Trophoblast cell (in vitro differentiated cells and primary cell): ENCODE results near the gene GTF3C4.

Experiments
- DNase-seq, 2 donors: peaks; one replicate each; pipeline ENCODE4 v3.0.0-alpha.2; 2016
- H2AFZ ChIP-seq: 2 replicates; pipeline ENCODE4 v1.6.1; 2013; ENCODE audit warnings: low read length, moderate library complexity, mild to moderate bottlenecking; ENCODE audit not compliant: insufficient read depth, poor library complexity
- H2AK5ac ChIP-seq: 2 replicates; pipeline ENCODE4 v1.6.1; 2013; ENCODE audit warnings: mild to moderate bottlenecking, low read length
- H2BK120ac ChIP-seq: 2 replicates; pipeline ENCODE4 v1.6.1; 2013; ENCODE audit warnings: low read length, mild to moderate bottlenecking, moderate library complexity; ENCODE audit not compliant: insufficient read depth, poor library complexity
- H2BK12ac ChIP-seq: 2 replicates; pipeline ENCODE4 v1.6.1; 2013; ENCODE audit warnings: mild to moderate bottlenecking, low read length, moderate library complexity
- H2BK5ac ChIP-seq: 2 replicates; pipeline ENCODE4 v1.6.1; 2013; ENCODE audit warnings: low read length, low read depth, moderate library complexity, mild to moderate bottlenecking; ENCODE audit not compliant: poor library complexity
- H3K14ac ChIP-seq: 2 replicates; pipeline ENCODE4 v1.6.1; 2013; ENCODE audit warnings: mild to moderate bottlenecking, low read length
- H3K18ac ChIP-seq: 2 replicates; pipeline ENCODE4 v1.6.1; 2013; ENCODE audit warnings: mild to moderate bottlenecking, low read length
- H3K23ac ChIP-seq: 2 replicates; pipeline ENCODE4 v1.6.1; 2013; ENCODE audit warnings: low read length
- H3K27ac ChIP-seq: 2 replicates; pipeline ENCODE4 v1.5.1; 2013; ENCODE audit warnings: low read depth, mild to moderate bottlenecking, inconsistent platforms, low read length, moderate library complexity
- H3K27me3 ChIP-seq: 2 replicates; pipeline ENCODE4 v1.6.1; 2013; ENCODE audit warnings: inconsistent platforms, mild to moderate bottlenecking, low read length, moderate library complexity; ENCODE audit not compliant: insufficient read depth
- H3K36me3 ChIP-seq, 2 experiments: 1 replicate in 1 of 2; 2 replicates in 1 of 2; pipeline ENCODE4 v1.6.1; 2013; ENCODE audit warnings: low read length in 2 of 2, mild to moderate bottlenecking in 2 of 2, moderate library complexity in 1 of 2; ENCODE audit not compliant: insufficient read depth in 2 of 2, control insufficient read depth in 1 of 2
- H3K4ac ChIP-seq: 2 replicates; pipeline ENCODE4 v1.6.1; 2013; ENCODE audit warnings: low read depth, mild to moderate bottlenecking, low read length, moderate library complexity
- H3K4me1 ChIP-seq, 2 experiments: 1 replicate in 1 of 2; 2 replicates in 1 of 2; pipeline ENCODE4 v1.6.1; 2013; ENCODE audit warnings: low read length in 2 of 2, mild to moderate bottlenecking in 2 of 2, moderate library complexity in 1 of 2; ENCODE audit not compliant: insufficient read depth in 2 of 2, control insufficient read depth in 1 of 2
- H3K4me2 ChIP-seq: 2 replicates; pipeline ENCODE4 v1.6.1; 2013; ENCODE audit warnings: inconsistent platforms, mild to moderate bottlenecking, low read length, moderate library complexity
- H3K4me3 ChIP-seq: 2 replicates; pipeline ENCODE4 v1.5.1; 2013; ENCODE audit warnings: mild to moderate bottlenecking, low read depth, low read length, inconsistent platforms
- H3K79me1 ChIP-seq: one replicate; pipeline ENCODE4 v1.6.1; 2013; ENCODE audit warnings: low read length
- H3K79me2 ChIP-seq: 2 replicates; pipeline ENCODE4 v1.6.1; 2013; ENCODE audit warnings: low read length, mild to moderate bottlenecking; ENCODE audit not compliant: control insufficient read depth, insufficient read depth, poor library complexity
- H3K9ac ChIP-seq: 2 replicates; pipeline ENCODE4 v1.6.1; 2013; ENCODE audit warnings: mild to moderate bottlenecking, low read length
- H3K9me3 ChIP-seq: 2 replicates; pipeline ENCODE4 v1.6.1; 2013; ENCODE audit warnings: low read depth, mild to moderate bottlenecking, control low read depth, inconsistent platforms, low read length; ENCODE audit not compliant: insufficient read depth
- H4K12ac ChIP-seq: 2 replicates; pipeline ENCODE4 v1.6.1; 2013; ENCODE audit warnings: low read depth, mild to moderate bottlenecking, low read length, moderate library complexity
- H4K8ac ChIP-seq: 2 replicates; pipeline ENCODE4 v1.6.1; 2013; ENCODE audit warnings: low read depth, mild to moderate bottlenecking, low read length, moderate library complexity
- H4K91ac ChIP-seq: one replicate; pipeline ENCODE4 v1.6.1; 2013; ENCODE audit warnings: low read depth, mild to moderate bottlenecking, low read length, moderate library complexity
- WGBS: extraction: QIAGEN DNeasy Blood & Tissue Kit; methylation state at CpG from one replicate; pipeline ENCODE4 v1.1.7; 2013; ENCODE audit warnings: missing lambda C conversion rate; ENCODE audit not compliant: insufficient read length, insufficient coverage; ENCODE audit errors: extremely low coverage; 5-methylcytosine and 5-hydroxymethylcytosine counted together

GTF3C4 gene

GRCh38 chr9:132730054-132731033 is 60.1 kb downstream of the GTF3C4 start:
- Histone ChIP-seq H4K8ac (peak overlapping the region; percentile 13), H4K91ac (peak overlapping the region; percentile 67), H2BK5ac (no peak overlapping the region), H3K27ac (no peak overlapping the region), H3K79me1 (no peaks in the 10 kb centered on the region), H2AK5ac (no peak overlapping the region), H3K4me3 (no peak overlapping the region), H4K12ac (no peak overlapping the region), H3K4me2 (no peak overlapping the region), H3K36me3 (no peaks in the 10 kb centered on the region), H3K14ac (no peak overlapping the region), H3K4me1 (peaks cover 3 to 4% of the 10 kb centered on the region in 2 experiments), H3K27me3 (no peaks in the 10 kb centered on the region), H3K9me3 (no peaks in the 10 kb centered on the region), H2BK120ac (no peak overlapping the region), H3K79me2 (no peaks in the 10 kb centered on the region), H3K4ac (no peak overlapping the region), H2AFZ (no peak overlapping the region), H3K23ac (no peak overlapping the region), H3K18ac (no peak overlapping the region), H2BK12ac (no peak overlapping the region), H3K9ac (no peak overlapping the region)
- DNase-seq = peak; percentile 18 to 22
- WGBS = no CpG with 5 or more reads among the region's 16 CpGs

DNA sequence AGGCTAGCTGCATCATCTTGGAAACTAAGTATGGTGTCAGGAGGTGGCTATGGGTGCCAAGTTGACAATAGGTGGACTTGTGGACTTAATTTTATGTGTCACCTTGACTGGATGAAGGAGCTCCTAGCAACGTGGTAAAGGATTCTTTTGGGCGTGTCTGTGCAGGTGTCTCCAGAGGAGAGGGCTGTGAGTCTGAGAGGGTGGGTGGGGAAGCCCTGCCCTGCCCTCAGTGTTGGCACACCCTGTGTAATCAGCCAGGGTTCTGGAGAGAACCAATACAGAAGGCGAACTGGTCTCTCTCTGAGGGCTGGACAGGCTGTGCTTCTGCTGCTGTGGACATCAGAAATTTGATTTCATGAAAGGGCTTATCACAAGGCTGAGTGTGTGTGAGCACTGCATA is 61.0 kb downstream of the GTF3C4 start:
- Histone ChIP-seq H3K9ac (no peak overlapping the region), H3K23ac (no peak overlapping the region), H4K12ac (no peak overlapping the region), H3K4me3 (no peak overlapping the region), H3K27me3 (no peaks in the 10 kb centered on the region), H2BK120ac (no peak overlapping the region), H2BK5ac (no peak overlapping the region), H3K9me3 (no peaks in the 10 kb centered on the region), H3K4me1 (peaks cover 3 to 4% of the 10 kb centered on the region in 2 experiments), H3K4ac (no peak overlapping the region), H2AK5ac (no peak overlapping the region), H3K18ac (no peak overlapping the region), H3K79me2 (no peaks in the 10 kb centered on the region), H3K27ac (no peak overlapping the region), H3K4me2 (no peak overlapping the region), H4K91ac (no peak overlapping the region), H4K8ac (no peak overlapping the region), H3K79me1 (no peaks in the 10 kb centered on the region), H2AFZ (no peak overlapping the region), H3K14ac (no peak overlapping the region), H2BK12ac (no peak overlapping the region), H3K36me3 (no peaks in the 10 kb centered on the region)
- WGBS = no CpG with 5 or more reads among the region's 3 CpGs
- no peak for DNase-seq

- no peak overlapping the region for H4K91ac ChIP-seq
- H4K12ac ChIP-seq = no peak overlapping the region
- WGBS = no CpG with 5 or more reads among the region's 17 CpGs
These were observed 62.3 kb downstream of the GTF3C4 start for GRCh38 chr9:132732326-132733259.

DNA sequence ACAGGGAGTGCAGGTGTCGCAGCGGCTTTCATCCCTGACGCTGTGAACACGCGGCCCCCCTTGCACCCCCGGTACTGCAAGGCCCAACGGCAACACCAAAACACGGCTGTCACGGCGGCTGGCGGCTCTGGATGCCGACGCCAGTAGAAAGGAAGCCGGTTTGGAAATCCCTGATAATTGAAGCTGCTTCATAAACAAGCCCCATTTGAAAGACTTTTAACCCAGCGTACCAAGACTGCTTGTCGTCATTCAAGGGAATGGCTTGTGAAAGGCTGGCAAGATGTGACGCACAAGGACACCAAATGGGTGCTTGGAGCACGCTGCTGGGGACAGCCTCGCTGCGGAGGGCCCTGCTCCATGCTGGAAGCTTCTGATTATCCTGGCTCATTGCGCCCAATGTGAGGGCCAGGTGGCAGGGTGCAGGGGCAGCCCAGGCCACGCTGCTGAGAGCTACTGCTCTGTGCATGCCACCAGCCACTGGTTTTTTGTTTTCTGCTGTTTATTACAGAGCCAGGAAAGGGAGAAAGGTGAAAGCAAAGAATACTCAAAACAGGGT is 63.1 kb downstream of the GTF3C4 start:
- H3K14ac ChIP-seq = no peak overlapping the region
- DNase-seq = peak; percentile 36 to 74
- no peak overlapping the region for H3K4me2 ChIP-seq
- H4K8ac ChIP-seq = no peak overlapping the region
- no peaks in the 10 kb centered on the region for H3K27me3 ChIP-seq
- H2AK5ac ChIP-seq = no peak overlapping the region
- no peak overlapping the region for H4K12ac ChIP-seq
- no peak overlapping the region for H2BK5ac ChIP-seq
- no peaks in the 10 kb centered on the region for H3K9me3 ChIP-seq
- no peak overlapping the region for H3K23ac ChIP-seq
- no peak overlapping the region for H3K9ac ChIP-seq
- H3K36me3 ChIP-seq = no peaks in the 10 kb centered on the region
- no peak overlapping the region for H2BK12ac ChIP-seq
- H3K79me2 ChIP-seq = no peaks in the 10 kb centered on the region
- no peak overlapping the region for H3K4me3 ChIP-seq
- no peak overlapping the region for H2AFZ ChIP-seq
- no peak overlapping the region for H3K27ac ChIP-seq
- H3K79me1 ChIP-seq = no peaks in the 10 kb centered on the region
- H3K18ac ChIP-seq = no peak overlapping the region
- H2BK120ac ChIP-seq = no peak overlapping the region
- no peak overlapping the region for H3K4ac ChIP-seq
- H4K91ac ChIP-seq = no peak overlapping the region
- peaks cover 3 to 4% of the 10 kb centered on the region in 2 experiments for H3K4me1 ChIP-seq
- no CpG with 5 or more reads among the region's 22 CpGs for WGBS

More at GRCh38 chr9:132732326-132733259, 62.3 kb downstream of the GTF3C4 start:
- DNase-seq = peak; percentile 97 to 98
- no peak overlapping the region for H3K9ac ChIP-seq
- H3K4me3 ChIP-seq = no peak overlapping the region
- no peaks in the 10 kb centered on the region for H3K36me3 ChIP-seq
- no peak overlapping the region for H2BK120ac ChIP-seq
- no peak overlapping the region for H4K8ac ChIP-seq
- H3K27me3 ChIP-seq = no peaks in the 10 kb centered on the region
- H3K79me2 ChIP-seq = no peaks in the 10 kb centered on the region
- H3K79me1 ChIP-seq = no peaks in the 10 kb centered on the region
- H3K14ac ChIP-seq = no peak overlapping the region
- no peak overlapping the region for H2BK5ac ChIP-seq
- no peak overlapping the region for H3K23ac ChIP-seq
- H3K9me3 ChIP-seq = no peaks in the 10 kb centered on the region
- H3K4me2 ChIP-seq = no peak overlapping the region
- no peak overlapping the region for H3K27ac ChIP-seq
- H2AFZ ChIP-seq = no peak overlapping the region
- H3K4me1 ChIP-seq = peaks cover 3 to 4% of the 10 kb centered on the region in 2 experiments
- no peak overlapping the region for H2AK5ac ChIP-seq
- peak overlapping the region; percentile 4 for H2BK12ac ChIP-seq
- H3K18ac ChIP-seq = no peak overlapping the region
- H3K4ac ChIP-seq = no peak overlapping the region
